Inferior parietal cortex (tissue), 1 donor: ENCODE data around the gene SORCS2.

ENCODE experiments used
- DNase-seq: peaks from one replicate; pipeline ENCODE4 v3.0.0-alpha.2; 2016; ENCODE audit errors: extremely low spot score

The SORCS2 gene

GRCh38 chr4:7760706-7761105 lies 568.4 kb downstream of the SORCS2 start:
- DNase-seq: no peak

DNA sequence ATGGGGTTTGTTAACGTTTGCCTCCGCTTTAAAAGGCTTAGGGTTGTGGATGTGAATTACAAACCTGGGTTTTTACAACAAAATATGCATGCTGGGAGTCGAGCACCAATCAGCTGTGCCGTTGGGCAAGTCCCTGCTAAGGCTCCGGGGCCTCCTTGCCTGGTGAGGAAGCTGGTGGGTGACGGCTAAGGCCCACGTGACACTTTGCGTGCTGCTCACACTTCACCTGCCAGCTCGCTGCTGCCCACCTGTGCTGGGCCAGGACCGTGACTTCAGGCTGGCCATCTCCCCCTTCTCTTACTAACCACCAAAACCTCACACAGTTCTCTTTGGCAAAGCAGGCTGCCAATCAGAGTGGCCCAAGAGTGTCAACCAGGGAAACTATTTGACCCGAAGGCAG lies 569.0 kb downstream of the SORCS2 start:
- no peak for DNase-seq

GRCh38 chr4:7761720-7762119 lies 569.4 kb downstream of the SORCS2 start:
- DNase-seq: peak; percentile 64

GRCh38 chr4:7762376-7763030 lies 570.2 kb downstream of the SORCS2 start:
- DNase-seq: no peak

GRCh38 chr4:7763106-7763505 lies 570.8 kb downstream of the SORCS2 start:
- no peak for DNase-seq

- no peak for DNase-seq
These were observed 571.5 kb downstream of the SORCS2 start for GRCh38 chr4:7763788-7764187.

GRCh38 chr4:7764466-7764865 lies 572.1 kb downstream of the SORCS2 start:
- DNase-seq: no peak

- DNase-seq: no peak
These were observed 573.3 kb downstream of the SORCS2 start for GRCh38 chr4:7765666-7766065.

DNA sequence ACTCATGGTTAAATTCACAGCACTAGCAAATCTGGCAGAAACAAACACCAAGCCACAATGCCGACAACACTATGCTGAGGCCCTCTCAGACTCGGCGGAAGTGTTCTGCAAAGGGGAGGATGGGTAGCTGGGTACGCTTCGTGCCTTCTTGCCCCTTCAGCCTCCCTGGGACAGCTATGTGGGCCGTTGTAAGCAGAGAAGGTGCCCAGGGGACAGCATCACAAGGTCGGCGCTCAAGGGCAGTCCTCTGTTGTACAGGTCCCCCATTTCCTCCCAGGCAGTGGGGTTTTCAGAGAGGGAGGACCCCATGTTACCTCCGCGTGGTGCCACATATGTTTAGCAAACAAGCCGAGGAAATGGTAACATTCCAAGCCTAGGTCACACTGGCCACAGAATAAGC lies 573.7 kb downstream of the SORCS2 start:
- no peak for DNase-seq

- no peak for DNase-seq
These were observed 574.5 kb downstream of the SORCS2 start for GRCh38 chr4:7766661-7767345.

DNA sequence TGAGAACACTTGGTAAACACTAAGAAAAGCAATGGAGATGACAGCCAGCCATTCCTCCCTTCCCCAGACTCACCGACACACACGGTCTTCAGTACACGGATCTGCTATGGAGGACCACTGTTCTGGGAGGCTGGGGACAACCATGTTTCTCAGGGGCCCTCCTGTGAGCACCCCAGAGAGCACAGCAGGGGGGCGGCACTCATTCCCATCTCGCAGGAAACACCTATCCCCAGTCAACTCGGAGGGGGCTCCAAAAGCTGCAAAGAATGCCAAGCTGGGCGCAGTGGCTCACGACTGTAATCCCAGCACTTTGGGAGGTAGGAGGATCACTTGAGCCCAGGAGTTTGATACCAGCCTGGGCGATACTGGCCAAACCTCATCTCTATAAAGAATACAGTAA lies 575.2 kb downstream of the SORCS2 start:
- DNase-seq: no peak

- no peak for DNase-seq
These were observed 575.6 kb downstream of the SORCS2 start for GRCh38 chr4:7767966-7768365.

- no peak for DNase-seq
These were observed 576.4 kb downstream of the SORCS2 start for GRCh38 chr4:7768736-7769135.

- DNase-seq: peak; percentile 72
These were observed 577.3 kb downstream of the SORCS2 start for GRCh38 chr4:7769396-7770223.

DNA sequence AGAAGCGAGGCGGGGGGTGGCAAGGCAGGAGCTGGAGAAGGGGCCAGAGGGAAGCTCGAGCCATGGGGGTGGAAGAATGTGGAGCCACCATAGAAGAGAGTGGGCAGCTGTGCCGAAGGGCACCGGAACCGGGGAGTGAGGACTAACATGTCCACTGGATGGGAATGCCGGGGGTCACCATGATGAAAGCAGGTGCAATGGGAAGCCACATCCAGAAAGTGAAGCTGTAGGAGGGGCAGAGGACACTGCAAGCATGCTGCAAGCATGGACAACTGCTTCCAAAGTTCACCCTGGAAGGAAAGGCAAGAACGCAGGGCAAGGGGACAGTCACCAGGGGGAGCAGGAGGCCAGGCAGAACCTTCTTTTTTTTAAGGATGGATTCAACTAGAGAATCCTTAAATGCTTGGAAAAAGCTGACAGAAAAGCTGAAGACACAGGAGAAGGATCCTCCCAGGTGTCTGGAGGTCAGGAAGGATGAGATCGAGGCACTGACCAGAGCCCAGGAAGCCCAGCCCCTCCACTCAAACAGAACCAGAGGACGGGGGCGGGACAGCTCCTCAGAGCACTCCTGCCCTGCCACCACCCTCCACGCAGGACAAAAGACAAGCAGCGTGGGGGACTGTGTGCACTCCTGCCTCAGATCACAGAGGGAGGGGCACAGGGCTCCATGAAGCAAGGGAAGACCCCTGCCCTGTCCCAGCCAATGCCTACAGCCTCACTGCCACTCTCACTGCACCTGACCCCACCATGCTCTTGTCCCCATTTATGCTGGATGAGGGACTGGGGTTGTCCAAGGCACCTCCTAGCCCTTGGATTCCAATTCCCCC lies 578.1 kb downstream of the SORCS2 start:
- DNase-seq: no peak

- DNase-seq: no peak
These were observed 578.7 kb downstream of the SORCS2 start for GRCh38 chr4:7771056-7771455.

DNA sequence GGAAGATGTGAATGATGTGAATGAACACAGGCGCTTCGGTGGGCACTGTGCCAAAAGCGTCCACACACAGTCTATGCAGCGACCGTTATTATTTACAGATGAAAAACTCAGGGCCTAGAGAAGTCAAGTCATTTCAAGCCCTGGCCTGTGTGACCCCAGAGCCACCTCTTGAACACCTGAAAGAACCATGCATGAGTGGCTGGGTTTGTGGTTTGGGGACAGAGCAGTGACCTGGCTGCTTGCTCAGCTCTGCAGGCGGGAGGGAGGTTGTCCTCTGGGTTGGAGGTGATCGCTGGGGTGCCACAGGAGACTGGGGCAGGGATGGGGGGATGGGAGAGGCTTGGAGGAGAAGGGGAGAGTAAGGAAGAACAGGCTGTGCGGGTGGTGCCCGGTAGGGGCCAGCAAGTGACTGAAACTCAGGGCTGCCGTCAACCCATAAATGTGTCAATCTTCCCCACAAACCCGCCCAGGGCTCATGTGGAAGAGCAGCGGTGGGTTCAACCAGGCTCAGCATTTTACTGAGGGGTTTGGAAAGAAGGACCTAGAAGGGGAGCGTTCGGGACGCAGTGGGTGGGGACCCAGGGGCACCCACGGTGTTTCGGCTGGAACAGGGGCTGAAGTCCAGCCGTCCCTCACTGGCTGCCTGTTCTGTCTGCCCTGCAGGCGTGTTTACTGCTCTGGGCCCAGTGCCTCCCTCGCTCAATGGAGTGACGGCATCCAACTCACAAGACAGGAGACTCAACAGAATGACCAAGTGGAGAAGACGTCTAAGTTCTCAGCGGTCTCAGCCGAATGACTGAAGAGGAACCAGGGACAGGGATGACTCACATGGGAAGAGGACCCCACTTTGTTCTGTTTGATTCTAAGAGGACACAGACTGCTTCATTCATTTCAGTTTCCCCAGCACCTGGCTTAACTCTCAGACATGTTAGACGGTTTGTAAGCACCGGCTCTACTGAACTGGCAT lies 579.5 kb downstream of the SORCS2 start:
- DNase-seq: no peak

- no peak for DNase-seq
These were observed 580.5 kb downstream of the SORCS2 start for GRCh38 chr4:7772711-7773385.

GRCh38 chr4:7773401-7774180 lies 581.3 kb downstream of the SORCS2 start:
- no peak for DNase-seq
